K562 (cell line): ENCODE measurements around the gene PTRH1. TPM values are rescaled to one million over a fixed set of nuclear protein-coding genes. Genes with fewer than 3 reads are reported as not detected.

ENCODE experiments used
- BRD4 ChIP-seq: fragments of 200-600 bp; sonication (generic); IDR thresholded peaks from 2 replicates; pipeline ENCODE4 v1.6.1; 2017; ENCODE audit warnings: inconsistent platforms
- CREBBP ChIP-seq: IDR thresholded peaks from one replicate; pipeline ENCODE4 v1.6.1; 2012; ENCODE audit warnings: low read depth, mild to moderate bottlenecking, control low read depth, inconsistent platforms, low read length
- HNRNPLL ChIP-seq: fragments of 200-400 bp; formaldehyde crosslinking; IDR thresholded peaks from 2 replicates; pipeline ENCODE4 v1.6.1; 2017; ENCODE audit warnings: low read length, low read depth, mild to moderate bottlenecking; ENCODE audit not compliant: poor library complexity, severe bottlenecking
- HSF4 ChIP-seq: fragments of 250-450 bp; sonication (Bioruptor Pico); IDR thresholded peaks from 2 replicates; pipeline ENCODE4 v2.1.2; 2022; ENCODE audit warnings: mild to moderate bottlenecking, moderate library complexity, borderline replicate concordance
- LARP7 ChIP-seq: fragments of 450-650 bp; IDR thresholded peaks from 2 replicates; pipeline ENCODE4 v1.6.1; 2016
- MCM2 ChIP-seq: fragments of 450-650 bp; IDR thresholded peaks from 2 replicates; pipeline ENCODE4 v1.6.1; 2017; ENCODE audit warnings: low read depth, mild to moderate bottlenecking
- MYBL2 ChIP-seq, 2 experiments: fragments of 450-650 bp in 1 of 2; sonication (generic) in 1 of 2; formaldehyde crosslinking in 1 of 2; IDR thresholded peaks; 2 replicates each; pipeline versions ENCODE4 v1.6.1 to v1.8.1; 2017 to 2022; ENCODE audit warnings: borderline replicate concordance in 1 of 2, inconsistent platforms in 1 of 2, low read depth in 1 of 2, mild to moderate bottlenecking in 1 of 2, missing genetic modification reagents in 1 of 2, moderate library complexity in 1 of 2
- MYNN ChIP-seq, 2 experiments: sonication (generic); formaldehyde crosslinking in 1 of 2; IDR thresholded peaks; 2 replicates each; pipeline versions ENCODE4 v1.5.0 to v1.6.1; 2016 to 2020; ENCODE audit warnings: antibody characterized with exemption in 1 of 2, missing genetic modification reagents in 1 of 2
- NR2C2 ChIP-seq, 2 experiments: fragments of 200-800 bp in 1 of 2; sonication (Bioruptor generic) in 1 of 2; sonication (generic) in 1 of 2; formaldehyde crosslinking in 1 of 2; IDR thresholded peaks; 2 replicates each; pipeline versions ENCODE4 v1.6.1 to v1.8.0; 2016 to 2022; ENCODE audit warnings: mild to moderate bottlenecking in 1 of 2, missing compliant biosample characterization in 1 of 2, missing genetic modification characterization in 1 of 2, missing genetic modification reagents in 1 of 2
- OTX1 ChIP-seq: fragments of 450-650 bp; formaldehyde crosslinking; IDR thresholded peaks from 2 replicates; pipeline ENCODE4 v1.4.0; 2022; ENCODE audit warnings: mild to moderate bottlenecking
- PRMT5 ChIP-seq: sonication (generic); formaldehyde crosslinking; IDR thresholded peaks from 2 replicates; pipeline ENCODE4 v1.5.0; 2020; ENCODE audit warnings: missing genetic modification reagents
- RB1 ChIP-seq: fragments of 450-650 bp; IDR thresholded peaks from 2 replicates; pipeline ENCODE4 v1.6.1; 2017; ENCODE audit warnings: low read depth, mild to moderate bottlenecking
- RBBP5 ChIP-seq: fragments of 200-600 bp; sonication (generic); IDR thresholded peaks from 2 replicates; pipeline ENCODE4 v1.6.1; 2012; ENCODE audit warnings: borderline replicate concordance, mild to moderate bottlenecking, low read length, control low read depth, inconsistent platforms; ENCODE audit not compliant: insufficient read depth, poor library complexity, severe bottlenecking
- RBM39 ChIP-seq: fragments of 200-400 bp; formaldehyde crosslinking; optimal IDR thresholded peaks from 2 replicates; pipeline ENCODE3; 2018; ENCODE audit warnings: low read depth, low read length
- RCOR1 ChIP-seq, 2 experiments: IDR thresholded peaks; 2 replicates each; pipeline ENCODE4 v1.6.1; 2012; ENCODE audit warnings: low read depth in 2 of 2, low read length in 2 of 2, borderline replicate concordance in 1 of 2, improper control_type of control experiment in 1 of 2
- SMAD1 ChIP-seq: fragments of 150-350 bp; IDR thresholded peaks from 2 replicates; pipeline ENCODE4 v1.6.1; 2014; ENCODE audit warnings: low read length, low read depth; ENCODE audit not compliant: partially characterized antibody
- TCFL5 ChIP-seq: fragments of 250-450 bp; sonication (Bioruptor Pico); conservative IDR thresholded peaks from 2 replicates; pipeline ENCODE4 v1.6.1; 2021; ENCODE audit warnings: mild to moderate bottlenecking, moderate library complexity, matching md5 sums
- ZNF165 ChIP-seq: fragments of 250-450 bp; sonication (Bioruptor Pico); IDR thresholded peaks from 2 replicates; pipeline ENCODE4 v1.4.0; 2020; ENCODE audit warnings: borderline replicate concordance
- ZNF444 ChIP-seq: fragments of 250-450 bp; sonication (Bioruptor Pico); IDR thresholded peaks from 2 replicates; pipeline ENCODE4 v1.4.0; 2020; ENCODE audit warnings: mild to moderate bottlenecking, moderate library complexity
- ZNF668 ChIP-seq: fragments of 250-450 bp; sonication (Bioruptor Pico); IDR thresholded peaks from 2 replicates; pipeline ENCODE4 v1.8.0; 2022; ENCODE audit warnings: mild to moderate bottlenecking, inconsistent platforms
- ZNF696 ChIP-seq: fragments of 250-450 bp; sonication (Bioruptor Pico); conservative IDR thresholded peaks from 2 replicates; pipeline ENCODE4 v1.4.0; 2020; ENCODE audit warnings: mild to moderate bottlenecking, moderate library complexity
- polyA plus RNA-seq, 8 experiments: library from polyadenylated mRNA; depleted of rRNA in 4 of 8; stranded (reverse) in 5 of 8; unstranded in 3 of 8; fragments of >200 nt; fragmentation: Nextera tagmentation in 2 of 8; fragmentation: Illumina TruSeq in 1 of 8; extraction: Ambion mirVana in 2 of 8; extraction: Trizol in 1 of 8; gene quantifications; 2 replicates each; pipeline versions ENCODE4 v1.2.1 to v1.2.3, GENCODE V29; 2011 to 2014; ENCODE audit warnings: inconsistent platforms in 1 of 8, missing spikeins in 1 of 8
- total RNA-seq, 7 experiments: library from RNA; depleted of rRNA in 6 of 7; stranded (reverse); fragments of >200 nt in 6 of 7; fragmentation: Illumina TruSeq in 2 of 7; extraction: Trizol in 2 of 7; gene quantifications; 2 replicates each; pipeline versions ENCODE4 v1.2.1 to v1.2.3, GENCODE V29; 2011 to 2021; ENCODE audit warnings: low replicate concordance in 1 of 7
- TF ChIP-seq, protein P1 (sequence below), 2 experiments: IDR thresholded peaks; 2 replicates each; pipeline ENCODE4 v1.6.1; 2011; ENCODE audit warnings: borderline replicate concordance in 1 of 2, control low read depth in 1 of 2, low read depth in 1 of 2, low read length in 1 of 2, mild to moderate bottlenecking in 1 of 2, mixed read lengths in 1 of 2, moderate library complexity in 1 of 2; ENCODE audit not compliant: insufficient read depth in 1 of 2, insufficient read length in 1 of 2, poor library complexity in 1 of 2, severe bottlenecking in 1 of 2; ENCODE audit errors: extremely low read depth in 1 of 2
- TF ChIP-seq, protein P2 (sequence below), 2 experiments: fragments of 250-450 bp in 1 of 2; fragments of 450-650 bp in 1 of 2; sonication (Bioruptor Pico) in 1 of 2; IDR thresholded peaks; 2 replicates each; pipeline versions ENCODE4 v1.6.1 to v1.8.0; 2016 to 2021; ENCODE audit warnings: mild to moderate bottlenecking in 2 of 2, moderate library complexity in 2 of 2, missing compliant biosample characterization in 1 of 2, missing genetic modification characterization in 1 of 2
- TF ChIP-seq, protein P3 (sequence below): IDR thresholded peaks from 2 replicates; pipeline ENCODE4 v1.6.1; 2011; ENCODE audit not compliant: insufficient read length; ENCODE audit errors: extremely low read depth

PTRH1 gene
- total and polyA plus RNA-seq, 9 of the 15 experiments (the other 6 are each of a cell fraction or from before 2014, with no cell fraction given), result 0.63 to 43.1 (median 5.7) TPM

DNA sequence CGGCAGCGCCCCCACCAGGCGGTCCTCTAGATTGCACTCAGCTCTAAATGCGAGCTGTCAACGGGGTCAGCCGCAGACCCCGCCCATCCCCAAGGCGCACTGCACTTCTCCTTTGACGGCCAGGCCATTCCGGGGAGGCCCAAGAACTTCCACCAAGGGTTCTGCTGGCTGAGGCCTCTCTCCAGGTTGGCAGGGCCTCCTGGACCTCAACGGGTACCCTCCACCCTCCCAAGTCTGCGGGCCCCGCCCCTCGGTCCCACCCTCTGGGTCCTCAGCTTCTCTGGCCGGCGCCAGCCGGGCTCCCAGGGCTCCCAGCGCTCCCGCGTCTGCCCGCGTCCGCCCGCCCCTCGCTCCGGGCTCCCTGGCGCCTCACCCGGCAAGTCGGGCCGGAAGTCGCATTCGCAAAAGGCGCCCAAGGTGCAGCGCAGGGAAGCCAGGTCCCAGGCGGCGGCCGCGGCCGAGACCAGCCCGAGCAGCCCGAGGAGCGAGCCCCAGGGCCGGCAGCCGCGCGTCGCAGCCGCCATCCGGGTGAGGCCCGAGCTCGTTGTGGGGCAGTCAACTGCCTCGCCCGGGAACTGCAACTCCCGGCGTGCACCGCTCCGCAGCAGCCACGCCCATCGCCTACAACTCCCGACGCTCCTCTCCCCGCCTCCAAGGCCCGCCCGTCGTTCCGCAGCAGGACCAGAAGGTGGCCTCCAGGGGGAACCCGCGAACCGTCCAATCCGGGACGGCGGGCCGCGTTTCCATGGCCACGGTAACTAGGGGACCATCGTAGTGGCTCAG is 19.5 kb upstream of the PTRH1 start, which contains the start of gene TOR2A (continued):
- TF ChIP-seq NR2C2 (CRISPR knock-in tag; IDR thresholded peaks at IDR 0.05) (peak; percentile 65; the same call in 1 of the 2 replicates), NR2C2 (tag; IDR thresholded peaks at IDR 0.05) (peak; percentile 85; the same call in 1 of the 2 replicates), RCOR1 (IDR thresholded peaks at IDR 0.05; ENCODE audit: borderline replicate concordance in 1 of 2, low read depth in 2 of 2, low read length in 2 of 2) (peak in 1 of 2 experiments; percentile 76; a peak in 2 of 4 replicates), BRD4 (0 out of 2 replicates have a peak, but pooled peaks have one; percentile 37), MCM2 (no peak), ZNF444 (CRISPR knock-in tag) (no peak), ZNF668 (CRISPR knock-in tag) (no peak), OTX1 (CRISPR knock-in tag) (no peak; the same call in 1 of the 2 replicates), MYNN (IDR thresholded peaks at IDR 0.05) (peak; percentile 100), MYNN (CRISPR knock-in tag; IDR thresholded peaks at IDR 0.05) (peak; percentile 92), ZNF696 (CRISPR knock-in tag) (no peak), PRMT5 (CRISPR knock-in tag) (no peak), RB1 (peak; percentile 88), HSF4 (CRISPR knock-in tag) (no peak), CREBBP (no peak), RBM39 (no peak), ZNF165 (CRISPR knock-in tag) (no peak), LARP7 (no peak), SMAD1 (no peak), MYBL2 (IDR thresholded peaks at IDR 0.05; ENCODE audit: low read depth) (no peak), MYBL2 (CRISPR knock-in tag; IDR thresholded peaks at IDR 0.05; ENCODE audit: borderline replicate concordance) (no peak), TCFL5 (CRISPR knock-in tag) (no peak), HNRNPLL (peak; percentile 39), RBBP5 (peak; percentile 30)
- TF ChIP-seq, protein P1, sequence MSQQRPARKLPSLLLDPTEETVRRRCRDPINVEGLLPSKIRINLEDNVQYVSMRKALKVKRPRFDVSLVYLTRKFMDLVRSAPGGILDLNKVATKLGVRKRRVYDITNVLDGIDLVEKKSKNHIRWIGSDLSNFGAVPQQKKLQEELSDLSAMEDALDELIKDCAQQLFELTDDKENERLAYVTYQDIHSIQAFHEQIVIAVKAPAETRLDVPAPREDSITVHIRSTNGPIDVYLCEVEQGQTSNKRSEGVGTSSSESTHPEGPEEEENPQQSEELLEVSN (IDR thresholded peaks at IDR 0.05; ENCODE audit: borderline replicate concordance in 1 of 2, extremely low read depth in 1 of 2, insufficient read depth in 1 of 2, insufficient read length in 1 of 2, low read depth in 1 of 2, low read length in 1 of 2, poor library complexity in 1 of 2, severe bottlenecking in 1 of 2), result peak in 1 of 2 experiments; percentile 26
- TF ChIP-seq, protein P2, sequence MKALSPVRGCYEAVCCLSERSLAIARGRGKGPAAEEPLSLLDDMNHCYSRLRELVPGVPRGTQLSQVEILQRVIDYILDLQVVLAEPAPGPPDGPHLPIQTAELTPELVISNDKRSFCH (CRISPR knock-in tag; IDR thresholded peaks at IDR 0.05), result no peak
- TF ChIP-seq, protein P2 (tag; IDR thresholded peaks at IDR 0.05), result 0 out of 2 replicates have a peak, but pooled peaks have one; percentile 50
- TF ChIP-seq, protein P3, sequence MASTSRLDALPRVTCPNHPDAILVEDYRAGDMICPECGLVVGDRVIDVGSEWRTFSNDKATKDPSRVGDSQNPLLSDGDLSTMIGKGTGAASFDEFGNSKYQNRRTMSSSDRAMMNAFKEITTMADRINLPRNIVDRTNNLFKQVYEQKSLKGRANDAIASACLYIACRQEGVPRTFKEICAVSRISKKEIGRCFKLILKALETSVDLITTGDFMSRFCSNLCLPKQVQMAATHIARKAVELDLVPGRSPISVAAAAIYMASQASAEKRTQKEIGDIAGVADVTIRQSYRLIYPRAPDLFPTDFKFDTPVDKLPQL, result no peak
